KMS-11 (cell line): ENCODE results near the gene SPCS3.
"Not testable (repeated sequence)": the region's sequence is repeated elsewhere in the genome, so short reads cannot be mapped to it uniquely, and the experiment has no call there.

Experiments used
- H2AFZ ChIP-seq: fragments of 200-600 bp; sonication (generic); 2 replicates; pipeline ENCODE4 v1.6.1; 2016; ENCODE audit warnings: antibody characterized with exemption, mixed run types, low read depth
- H3K27ac ChIP-seq: fragments of 200-600 bp; sonication (generic); 2 replicates; pipeline ENCODE4 v1.6.1; 2016; ENCODE audit warnings: mild to moderate bottlenecking, mixed run types
- H3K27me3 ChIP-seq: fragments of 200-600 bp; sonication (generic); 2 replicates; pipeline ENCODE4 v1.6.1; 2017; ENCODE audit warnings: mild to moderate bottlenecking, low read depth, mixed run types, moderate library complexity; ENCODE audit not compliant: insufficient read depth
- H3K36me3 ChIP-seq: fragments of 200-600 bp; sonication (generic); 2 replicates; pipeline ENCODE4 v1.6.1; 2017; ENCODE audit warnings: mild to moderate bottlenecking, mixed run types; ENCODE audit not compliant: insufficient read depth
- H3K4me1 ChIP-seq: fragments of 200-600 bp; sonication (generic); 2 replicates; pipeline ENCODE4 v1.6.1; 2016; ENCODE audit warnings: mild to moderate bottlenecking, low read depth, mixed run types; ENCODE audit not compliant: poor library complexity, severe bottlenecking
- H3K4me2 ChIP-seq: fragments of 200-600 bp; sonication (generic); 2 replicates; pipeline ENCODE4 v1.7.0; 2016; ENCODE audit warnings: mild to moderate bottlenecking, mixed run types
- H3K4me3 ChIP-seq: fragments of 200-600 bp; sonication (generic); IDR thresholded peaks from 2 replicates; pipeline ENCODE4 v1.6.1; 2017; ENCODE audit warnings: low read depth, low read length, mixed read lengths; ENCODE audit not compliant: insufficient read depth
- H3K79me2 ChIP-seq: fragments of 200-600 bp; sonication (generic); 2 replicates; pipeline ENCODE4 v1.6.1; 2016; ENCODE audit warnings: low read depth, mixed run types; ENCODE audit not compliant: insufficient read depth
- H3K9ac ChIP-seq: fragments of 200-600 bp; sonication (generic); 2 replicates; pipeline ENCODE4 v1.6.1; 2016; ENCODE audit warnings: mild to moderate bottlenecking, mixed run types
- H4K20me1 ChIP-seq: fragments of 200-600 bp; sonication (generic); 2 replicates; pipeline ENCODE4 v1.6.1; 2016; ENCODE audit warnings: mild to moderate bottlenecking, mixed run types; ENCODE audit not compliant: insufficient read depth
- CTCF ChIP-seq: fragments of 200-600 bp; sonication (generic); conservative IDR thresholded peaks from 2 replicates; pipeline ENCODE4 v1.6.1; 2017; ENCODE audit warnings: low read depth, mild to moderate bottlenecking, antibody characterized with exemption, low read length, moderate library complexity, mixed read lengths

Gene SPCS3

GRCh38 chr4:176320976-176321361 is 1.2 kb downstream of the SPCS3 start:
- H3K79me2 ChIP-seq, result peaks cover 57% of the 10 kb centered on the region
- H3K4me1 ChIP-seq, result peaks cover 39% of the 10 kb centered on the region
- peak overlapping the region; percentile 32 for H3K4me3 ChIP-seq
- H2AFZ ChIP-seq, result no peak overlapping the region; the same call in 1 of the 2 replicates
- H3K36me3 ChIP-seq, result no peaks in the 10 kb centered on the region
- H4K20me1 ChIP-seq, result 0 out of 2 replicates have a peak, but pooled peaks cover 5% of the 10 kb centered on the region
- peak overlapping the region; percentile 96 for H3K27ac ChIP-seq
- H3K27me3 ChIP-seq, result no peaks in the 10 kb centered on the region
- peak overlapping the region; percentile 96 for H3K9ac ChIP-seq
- H3K4me2 ChIP-seq, result peak overlapping the region; percentile 82
- no peak for TF ChIP-seq CTCF

- H3K79me2 ChIP-seq, result peaks cover 63% of the 10 kb centered on the region
- peaks cover 39% of the 10 kb centered on the region for H3K4me1 ChIP-seq
- no peak for TF ChIP-seq CTCF
- no peaks in the 10 kb centered on the region for H3K36me3 ChIP-seq
- no peak overlapping the region for H3K4me3 ChIP-seq
- H3K9ac ChIP-seq, result peak overlapping the region; percentile 96; the same call in 1 of the 2 replicates
- peak overlapping the region; percentile 82 for H3K4me2 ChIP-seq
- H3K27me3 ChIP-seq, result no peaks in the 10 kb centered on the region
- peak overlapping the region; percentile 96; the same call in 1 of the 2 replicates for H3K27ac ChIP-seq
- H4K20me1 ChIP-seq, result peaks cover 6% of the 10 kb centered on the region; the same call in 1 of the 2 replicates
- H2AFZ ChIP-seq, result no peak overlapping the region
Measured at GRCh38 chr4:176321589-176321988, 1.8 kb downstream of the SPCS3 start.

GRCh38 chr4:176323511-176324160 is 3.9 kb downstream of the SPCS3 start:
- Histone ChIP-seq H3K27me3 (no peaks in the 10 kb centered on the region), H3K36me3 (peaks cover 14% of the 10 kb centered on the region; the same call in 1 of the 2 replicates), H3K27ac (no peak overlapping the region), H3K4me1 (peaks cover 41% of the 10 kb centered on the region), H4K20me1 (peaks cover 11% of the 10 kb centered on the region; the same call in 1 of the 2 replicates), H3K4me3 (no peak overlapping the region), H3K9ac (no peak overlapping the region), H3K4me2 (no peak overlapping the region), H2AFZ (no peak overlapping the region), H3K79me2 (peaks cover 84% of the 10 kb centered on the region)
- TF ChIP-seq CTCF, result no peak

GRCh38 chr4:176324876-176325275 is 5.1 kb downstream of the SPCS3 start:
- H3K9ac ChIP-seq, H3K4me2 ChIP-seq, H3K27ac ChIP-seq, H3K4me3 ChIP-seq, H2AFZ ChIP-seq, H3K27me3 ChIP-seq: not testable (repeated sequence)
- H3K36me3 ChIP-seq, result peaks cover 17% of the 10 kb centered on the region; the same call in 1 of the 2 replicates
- H3K4me1 ChIP-seq, result peaks cover 43% of the 10 kb centered on the region
- H4K20me1 ChIP-seq, result peaks cover 11% of the 10 kb centered on the region; the same call in 1 of the 2 replicates
- peaks cover 94% of the 10 kb centered on the region for H3K79me2 ChIP-seq

- no peak for TF ChIP-seq CTCF
- H3K4me3 ChIP-seq, result no peak overlapping the region
- no peaks in the 10 kb centered on the region for H3K27me3 ChIP-seq
- no peaks in the 10 kb centered on the region for H4K20me1 ChIP-seq
- no peak overlapping the region for H2AFZ ChIP-seq
- H3K9ac ChIP-seq, result no peak overlapping the region
- no peak overlapping the region for H3K4me2 ChIP-seq
- H3K4me1 ChIP-seq, result peaks cover 15% of the 10 kb centered on the region
- H3K27ac ChIP-seq, result no peak overlapping the region
- H3K79me2 ChIP-seq, result peaks cover 16% of the 10 kb centered on the region; the same call in 1 of the 2 replicates
- peaks cover 9% of the 10 kb centered on the region; the same call in 1 of the 2 replicates for H3K36me3 ChIP-seq
Measured at GRCh38 chr4:176333076-176333475, 13.3 kb downstream of the SPCS3 start.
